Measurements from ENCODE around the gene HS6ST3. TPM values are rescaled to one million over a fixed set of nuclear protein-coding genes. Genes with fewer than 3 reads are reported as not detected.

HS6ST3 gene
- total and polyA plus RNA-seq, 8 donors: 0.65 to 3.4 (median 1.8) TPM

DNA sequence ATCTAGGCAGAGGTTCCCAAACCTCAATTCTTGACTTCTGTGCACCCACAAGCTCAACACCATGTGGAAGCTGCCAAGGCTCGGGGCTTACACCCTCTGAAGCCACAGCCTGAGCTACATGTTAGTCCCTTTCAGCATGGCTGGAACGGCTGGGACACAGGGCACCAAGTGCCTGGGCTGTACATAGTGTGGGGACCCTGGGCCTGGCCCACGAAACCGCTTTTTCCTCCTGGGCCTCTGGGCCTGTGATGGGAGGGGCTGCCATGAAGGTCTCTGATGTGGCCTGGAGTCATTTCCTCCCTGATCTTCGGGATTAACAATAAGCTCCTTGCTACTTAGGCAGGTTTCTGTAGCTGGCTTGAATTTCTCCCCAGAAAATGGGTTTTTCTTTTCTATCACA, 108.1 kb downstream of the HS6ST3 start:
- intact Hi-C loops (cut with DNase I): no loop called here
- Histone ChIP-seq H3K27ac (no peak overlapping the region), H3K4me1 (no peaks in the 10 kb centered on the region), H3K36me3 (no peaks in the 10 kb centered on the region), H3K9me3 (no peaks in the 10 kb centered on the region), H3K4me3 (no peak overlapping the region), H3K27me3 (no peaks in the 10 kb centered on the region)
- 88 to 99% methylated on average over 5 of the region's 5 CpGs for WGBS, 2 donors
- DNase-seq: no peak
- ATAC-seq: no peak
- FAIRE-seq: no peak
- no peak for TF ChIP-seq CTCF (IDR thresholded peaks at IDR 0.05)

GRCh38 chr13:96199315-96199714, 109.4 kb downstream of the HS6ST3 start:
- Histone ChIP-seq H3K36me3 (no peaks in the 10 kb centered on the region), H3K4me1 (no peaks in the 10 kb centered on the region), H3K27ac (no peak overlapping the region), H3K9me3 (no peaks in the 10 kb centered on the region), H3K4me3 (no peak overlapping the region), H3K27me3 (no peaks in the 10 kb centered on the region)
- FAIRE-seq (no peak), ATAC-seq (no peak), DNase-seq (no peak)
- WGBS, 2 donors: 90% methylated on average over 3 of the region's 3 CpGs
- intact Hi-C loops (cut with DNase I): no loop called here
- no peak for TF ChIP-seq CTCF (IDR thresholded peaks at IDR 0.05)

GRCh38 chr13:96200810-96201209, 110.9 kb downstream of the HS6ST3 start:
- H3K36me3 ChIP-seq: no peaks in the 10 kb centered on the region
- H3K27me3 ChIP-seq: no peaks in the 10 kb centered on the region
- no peak for TF ChIP-seq CTCF (IDR thresholded peaks at IDR 0.05)
- H3K9me3 ChIP-seq: no peaks in the 10 kb centered on the region
- no peaks in the 10 kb centered on the region for H3K4me1 ChIP-seq
- 64 to 69% methylated on average over 6 of the region's 6 CpGs for WGBS, 2 donors
- no peak for ATAC-seq
- no peak for DNase-seq
- intact Hi-C loops (cut with DNase I): no loop called here
- H3K4me3 ChIP-seq: no peak overlapping the region
- no peak overlapping the region for H3K27ac ChIP-seq
- no peak for FAIRE-seq

- TF ChIP-seq CTCF (IDR thresholded peaks at IDR 0.05): no peak
- Histone ChIP-seq H3K9me3 (no peaks in the 10 kb centered on the region), H3K27ac (no peak overlapping the region), H3K4me1 (no peaks in the 10 kb centered on the region), H3K27me3 (no peaks in the 10 kb centered on the region), H3K36me3 (no peaks in the 10 kb centered on the region), H3K4me3 (no peak overlapping the region)
- DNase-seq: no peak
- no peak for ATAC-seq
- 89 to 92% methylated on average over 5 of the region's 5 CpGs for WGBS, 2 donors
- intact Hi-C loops (cut with DNase I): no loop called here
- no peak for FAIRE-seq
Observed at GRCh38 chr13:96202315-96202714, 112.4 kb downstream of the HS6ST3 start.

- H3K27me3 ChIP-seq: no peaks in the 10 kb centered on the region
- FAIRE-seq (no peak), DNase-seq (no peak), ATAC-seq (no peak)
- TF ChIP-seq CTCF (IDR thresholded peaks at IDR 0.05): no peak
- no peak overlapping the region for H3K27ac ChIP-seq
- no peaks in the 10 kb centered on the region for H3K36me3 ChIP-seq
- WGBS, 2 donors: 95 to 96% methylated on average over 2 of the region's 2 CpGs
- intact Hi-C loops (cut with DNase I): no loop called here
- H3K9me3 ChIP-seq: no peaks in the 10 kb centered on the region
- no peaks in the 10 kb centered on the region for H3K4me1 ChIP-seq
- no peak overlapping the region for H3K4me3 ChIP-seq
Observed at GRCh38 chr13:96203471-96203870, 113.6 kb downstream of the HS6ST3 start.
